GM12878 (cell line): ENCODE results near the gene DLG4.

Experiments
- CTCF ChIP-seq, 3 experiments: IDR thresholded peaks in 2 of 3; conservative IDR thresholded peaks in 1 of 3; 2 replicates each; pipeline ENCODE4 v1.5.1; 2011; ENCODE audit warnings: low read depth in 3 of 3, low read length in 3 of 3, mild to moderate bottlenecking in 3 of 3, control low read depth in 2 of 3, moderate library complexity in 2 of 3, inconsistent platforms in 1 of 3, mixed read lengths in 1 of 3; ENCODE audit not compliant: control insufficient read depth in 2 of 3, insufficient read depth in 1 of 3; ENCODE audit errors: extremely low read depth in 1 of 3
- GABPA ChIP-seq: IDR thresholded peaks from 2 replicates; pipeline ENCODE4 v1.6.1; 2014; ENCODE audit warnings: antibody characterized with exemption, low read depth, mild to moderate bottlenecking, inconsistent platforms
- MAX ChIP-seq: IDR thresholded peaks from 2 replicates; pipeline ENCODE4 v1.6.1; 2012; ENCODE audit warnings: low read depth, low read length, improper control_type of control experiment
- MXI1 ChIP-seq: fragments of 150-350 bp; IDR thresholded peaks from 2 replicates; pipeline ENCODE4 v1.6.1; 2011; ENCODE audit warnings: low read depth, mild to moderate bottlenecking, inconsistent platforms, low read length, improper control_type of control experiment
- NFXL1 ChIP-seq: fragments of 450-650 bp; IDR thresholded peaks from 2 replicates; pipeline ENCODE4 v1.6.1; 2017; ENCODE audit warnings: antibody characterized with exemption, mild to moderate bottlenecking, borderline replicate concordance
- NFYA ChIP-seq: IDR thresholded peaks from 2 replicates; pipeline ENCODE4 v1.6.1; 2011; ENCODE audit warnings: low read depth, mild to moderate bottlenecking, low read length, improper control_type of control experiment, borderline replicate concordance
- NKRF ChIP-seq: fragments of 450-650 bp; conservative IDR thresholded peaks from 2 replicates; pipeline ENCODE4 v1.6.1; 2017; ENCODE audit warnings: mild to moderate bottlenecking, moderate library complexity
- NR2F1 ChIP-seq: fragments of 450-650 bp; conservative IDR thresholded peaks from 2 replicates; pipeline ENCODE4 v1.6.1; 2017; ENCODE audit warnings: mild to moderate bottlenecking
- POLR2A ChIP-seq: IDR thresholded peaks from 2 replicates; pipeline ENCODE4 v1.6.1; 2011; ENCODE audit warnings: low read depth, mild to moderate bottlenecking, low read length
- POLR2AphosphoS2 ChIP-seq: IDR thresholded peaks from 2 replicates; pipeline ENCODE4 v1.6.1; 2011; ENCODE audit warnings: low read depth, mild to moderate bottlenecking, low read length, improper control_type of control experiment, moderate library complexity
- POLR2AphosphoS5 ChIP-seq: IDR thresholded peaks from 2 replicates; pipeline ENCODE4 v1.6.1; 2011; ENCODE audit warnings: mild to moderate bottlenecking, low read length, inconsistent platforms
- RBBP5 ChIP-seq: fragments of 200-600 bp; sonication (generic); conservative IDR thresholded peaks from 2 replicates; pipeline ENCODE4 v1.6.1; 2016
- ZNF217 ChIP-seq: fragments of 450-650 bp; IDR thresholded peaks from 2 replicates; pipeline ENCODE4 v1.6.1; 2017; ENCODE audit warnings: antibody characterized with exemption, mild to moderate bottlenecking

GRCh38 chr17:7195971-7196370, 23.7 kb downstream of the DLG4 start:
- TF ChIP-seq CTCF (IDR thresholded peaks at IDR 0.05 in 2 of 3, conservative IDR thresholded peaks at IDR 0.05 in 1 of 3; ENCODE audit: control insufficient read depth in 2 of 3, extremely low read depth in 1 of 3, insufficient read depth in 1 of 3, low read depth in 3 of 3, low read length in 3 of 3) (no peak), MXI1 (no peak), POLR2A (no peak), NKRF (no peak), NFYA (no peak), NFXL1 (no peak), GABPA (no peak), ZNF217 (no peak), RBBP5 (no peak), MAX (no peak), POLR2AphosphoS2 (no peak), NR2F1 (no peak), POLR2AphosphoS5 (no peak)
